Activated CD4-positive, alpha-beta T cell treated with anti-CD3 and anti-CD28 coated beads, Interleukin-2, amount 50 U/mL, for 48 hours (primary cell): ENCODE measurements around the gene PEX14.
"Not testable (repeated sequence)": the region's sequence is repeated elsewhere in the genome, so short reads cannot be mapped to it uniquely, and the experiment has no call there.

ENCODE experiments used
- DNase-seq, 2 experiments: peaks; one replicate each; pipeline ENCODE4 v3.0.0-alpha.2; 2020

Gene PEX14

GRCh38 chr1:10474613-10475507 is at the start of gene PEX14:
PEX14 (plus strand) TSS chr1:10474950; CDS start chr1:10474967, 17 bp downstream.
- peak; percentile 85 to 92 for DNase-seq

GRCh38 chr1:10425826-10426534 is 48.8 kb upstream of the PEX14 start:
- DNase-seq, result not testable (repeated sequence)

GRCh38 chr1:10426535-10426848 is 48.3 kb upstream of the PEX14 start:
- DNase-seq, result not testable (repeated sequence)

GRCh38 chr1:10428984-10429383 is 45.8 kb upstream of the PEX14 start:
- no peak for DNase-seq

- DNase-seq, result peak; percentile 21 to 38
Observed at GRCh38 chr1:10429868-10430215, 44.9 kb upstream of the PEX14 start.

- DNase-seq, result peak; percentile 87 to 90
Observed at GRCh38 chr1:10430216-10431069, 44.3 kb upstream of the PEX14 start, which contains the start of gene CENPS. CENPS (plus strand) TSS chr1:10430433; CDS start chr1:10430518, 85 bp downstream.

GRCh38 chr1:10431070-10431730 is 43.5 kb upstream of the PEX14 start:
- DNase-seq, result peak in 1 of 2 experiments; percentile 23

GRCh38 chr1:10432910-10433700 is 41.6 kb upstream of the PEX14 start:
- DNase-seq, result no peak

- no peak for DNase-seq
Observed at GRCh38 chr1:10433790-10434189, 41.0 kb upstream of the PEX14 start.

- no peak for DNase-seq
Observed at GRCh38 chr1:10434590-10434989, 40.2 kb upstream of the PEX14 start.

GRCh38 chr1:10437052-10437451 is 37.7 kb upstream of the PEX14 start:
- DNase-seq, result no peak

- no peak for DNase-seq
Observed at GRCh38 chr1:10438677-10439163, 36.0 kb upstream of the PEX14 start.

GRCh38 chr1:10440305-10440704 is 34.4 kb upstream of the PEX14 start:
- DNase-seq, result no peak

GRCh38 chr1:10440794-10441193 is 34.0 kb upstream of the PEX14 start:
- DNase-seq, result no peak

- no peak for DNase-seq
Observed at GRCh38 chr1:10444248-10444647, 30.5 kb upstream of the PEX14 start.

GRCh38 chr1:10444795-10445397 is 29.9 kb upstream of the PEX14 start:
- DNase-seq, result no peak

GRCh38 chr1:10446790-10447422 is 27.8 kb upstream of the PEX14 start:
- no peak for DNase-seq

GRCh38 chr1:10449751-10450150 is 25.0 kb upstream of the PEX14 start, which contains the start of gene CORT:
CORT (plus strand) TSS chr1:10450031; CDS start chr1:10450224, 193 bp downstream.
- DNase-seq, result no peak

GRCh38 chr1:10450156-10450814 is 24.5 kb upstream of the PEX14 start:
- no peak for DNase-seq

GRCh38 chr1:10450836-10451235 is 23.9 kb upstream of the PEX14 start:
- DNase-seq, result no peak
